Measurements from ENCODE around the gene RNLS.

DNA sequence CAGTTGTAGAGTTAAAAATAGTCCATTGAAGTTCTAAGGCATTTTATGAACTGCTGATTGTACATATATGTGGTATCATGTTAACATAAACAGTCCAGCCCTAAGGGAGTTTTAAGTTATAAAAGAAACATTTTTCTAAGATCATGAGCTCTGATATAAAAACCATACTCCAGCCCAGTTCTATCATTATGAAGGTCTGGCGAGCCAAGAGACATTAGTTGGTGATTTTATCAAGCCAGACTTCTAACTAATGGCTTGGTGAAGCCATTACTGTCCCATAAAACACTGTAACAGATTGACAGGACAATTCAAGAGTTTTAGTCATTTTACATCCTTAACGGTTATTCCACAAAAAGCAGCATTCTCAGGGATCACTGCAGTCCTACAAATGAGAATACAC, 221.6 kb downstream of the RNLS start:
- TF ChIP-seq, protein P1, sequence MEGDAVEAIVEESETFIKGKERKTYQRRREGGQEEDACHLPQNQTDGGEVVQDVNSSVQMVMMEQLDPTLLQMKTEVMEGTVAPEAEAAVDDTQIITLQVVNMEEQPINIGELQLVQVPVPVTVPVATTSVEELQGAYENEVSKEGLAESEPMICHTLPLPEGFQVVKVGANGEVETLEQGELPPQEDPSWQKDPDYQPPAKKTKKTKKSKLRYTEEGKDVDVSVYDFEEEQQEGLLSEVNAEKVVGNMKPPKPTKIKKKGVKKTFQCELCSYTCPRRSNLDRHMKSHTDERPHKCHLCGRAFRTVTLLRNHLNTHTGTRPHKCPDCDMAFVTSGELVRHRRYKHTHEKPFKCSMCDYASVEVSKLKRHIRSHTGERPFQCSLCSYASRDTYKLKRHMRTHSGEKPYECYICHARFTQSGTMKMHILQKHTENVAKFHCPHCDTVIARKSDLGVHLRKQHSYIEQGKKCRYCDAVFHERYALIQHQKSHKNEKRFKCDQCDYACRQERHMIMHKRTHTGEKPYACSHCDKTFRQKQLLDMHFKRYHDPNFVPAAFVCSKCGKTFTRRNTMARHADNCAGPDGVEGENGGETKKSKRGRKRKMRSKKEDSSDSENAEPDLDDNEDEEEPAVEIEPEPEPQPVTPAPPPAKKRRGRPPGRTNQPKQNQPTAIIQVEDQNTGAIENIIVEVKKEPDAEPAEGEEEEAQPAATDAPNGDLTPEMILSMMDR (conservative IDR thresholded peaks at IDR 0.05; ENCODE audit: low read length), result no peak
- no peak for TF ChIP-seq EZH2phosphoT487 (IDR thresholded peaks at IDR 0.05; ENCODE audit: borderline replicate concordance, low read depth, low read length)

All from OCI-LY7 (cell line).